Psoas muscle (tissue), 8 donors: ENCODE data around the gene GTSE1. TPM values are rescaled to one million over a fixed set of nuclear protein-coding genes. Genes with fewer than 3 reads are reported as not detected.

Experiments used
- ATAC-seq, 4 donors: fragments of 200-7000 bp; cut with Tn5 transposase; one replicate each; pipeline ENCODE4 v1.9.1; 2020; ENCODE audit warnings: moderate library complexity in 3 of 4, mild to moderate bottlenecking in 2 of 4
- DNase-seq, 2 donors: peaks; one replicate each; pipeline ENCODE4 v3.0.0-alpha.2; 2020
- H3K27ac ChIP-seq: fragments of 200-600 bp; one replicate; pipeline ENCODE4 v1.8.0; 2022
- H3K27me3 ChIP-seq, 3 donors: fragments of 200-600 bp in 1 of 3; one replicate each; pipeline versions ENCODE4 v1.6.1 to v1.8.0; 2013 to 2022; ENCODE audit warnings: low read length in 2 of 3, mild to moderate bottlenecking in 2 of 3, moderate library complexity in 1 of 3; ENCODE audit not compliant: insufficient read depth in 3 of 3
- H3K36me3 ChIP-seq, 2 donors: fragments of 200-600 bp in 1 of 2; one replicate each; pipeline versions ENCODE4 v1.6.1 to v1.8.0; 2013 to 2022; ENCODE audit warnings: low read depth in 1 of 2, mild to moderate bottlenecking in 1 of 2, moderate library complexity in 1 of 2; ENCODE audit not compliant: insufficient read depth in 1 of 2
- H3K4me1 ChIP-seq: fragments of 200-600 bp; one replicate; pipeline ENCODE4 v1.8.0; 2022
- H3K4me3 ChIP-seq: fragments of 200-600 bp; one replicate; pipeline ENCODE4 v1.8.0; 2022; ENCODE audit warnings: mild to moderate bottlenecking
- H3K9me3 ChIP-seq: fragments of 200-600 bp; one replicate; pipeline ENCODE4 v1.8.0; 2022
- CTCF ChIP-seq: fragments of 200-600 bp; IDR thresholded peaks from one replicate; pipeline ENCODE4 v1.8.0; 2022; ENCODE audit warnings: antibody characterized with exemption
- WGBS, 3 donors: extraction: QIAGEN DNeasy Blood & Tissue Kit; methylation state at CpG; one replicate each; pipeline versions ENCODE4 v1.1.6 to v1.1.7; 2013; 5-methylcytosine and 5-hydroxymethylcytosine counted together
- intact Hi-C, 2 donors: fragments of 100-400 bp; cut with DNase I; formaldehyde crosslinking; loops; one replicate each; pipeline versions ENCODE4 v1.11.0 to v1.14.2; 2022
- polyA plus RNA-seq, 3 donors: library from polyadenylated mRNA; stranded (reverse); fragments of 200-250 nt; gene quantifications; one replicate each; pipeline ENCODE4 v1.2.3, GENCODE V29; 2013
- total RNA-seq, 4 donors: library from RNA; stranded (reverse); fragmentation: NEBNext Ultra II Directional in 2 of 4; extraction: Animal tissue kit (Norgen Biotek cat#: 25700) in 2 of 4; gene quantifications; one replicate each; pipeline versions ENCODE4 v1.2.1 to v1.2.4, GENCODE V29; 2021 to 2023
- donor health status: healthy with polysubstance abuse.
- donor health status: DM: no; HTN: no; CAD: no; lungs with moderate emphysema.
- donor health status: Bipolar disorder and iron deficiency.
- donor health status: healthy.
- donor health status: DM: yes; HTN: yes; CAD: no.
- donor health status: DM: no; HTN: no; CAD: no.
- donor health status: DM: no; HTN: no; CAD: no.
- donor health status: DM: yes; HTN: yes; CAD: no.

GTSE1 gene
- total and polyA plus RNA-seq, 7 donors, result 0.04 to 0.47 (median 0.16) TPM; not detected in 1

GRCh38 chr22:46362203-46362933 is 65.7 kb downstream of the GTSE1 start:
- Histone ChIP-seq H3K36me3 (peaks cover 0 to 17% of the 10 kb centered on the region in 2 donors), H3K4me3 (no peak overlapping the region), H3K27ac (no peak overlapping the region), H3K27me3 (peaks cover 0 to 22% (median 0%) of the 10 kb centered on the region in 3 donors), H3K9me3 (no peaks in the 10 kb centered on the region), H3K4me1 (no peaks in the 10 kb centered on the region)
- ATAC-seq (peak in 3 of 4 donors; percentile 19 to 21 (median 20)), DNase-seq (no peak)
- 34 to 40% (median 37%) methylated on average over 25 of the region's 25 CpGs for WGBS, 3 donors
- no peak for TF ChIP-seq CTCF
- intact Hi-C loops, result no loop called here

- Histone ChIP-seq H3K4me3 (no peak overlapping the region), H3K36me3 (peaks cover 0 to 13% of the 10 kb centered on the region in 2 donors), H3K4me1 (no peaks in the 10 kb centered on the region), H3K27me3 (peaks cover 0 to 22% (median 0%) of the 10 kb centered on the region in 3 donors), H3K9me3 (no peaks in the 10 kb centered on the region), H3K27ac (no peak overlapping the region)
- no peak for TF ChIP-seq CTCF
- peak in 1 of 2 donors; percentile 42 for DNase-seq
- ATAC-seq, result no peak
- WGBS, 3 donors, result 77 to 79% (median 79%) methylated on average over 15 of the region's 15 CpGs
- intact Hi-C loops, result no loop called here
Observed at GRCh38 chr22:46362934-46363515, 66.4 kb downstream of the GTSE1 start.

- Histone ChIP-seq H3K4me3 (no peak overlapping the region), H3K9me3 (no peaks in the 10 kb centered on the region), H3K27me3 (peaks cover 0 to 22% (median 0%) of the 10 kb centered on the region in 3 donors), H3K4me1 (no peaks in the 10 kb centered on the region), H3K36me3 (peaks cover 0 to 6% of the 10 kb centered on the region in 2 donors), H3K27ac (no peak overlapping the region)
- TF ChIP-seq CTCF, result no peak
- intact Hi-C loops, result no loop called here
- 77 to 82% (median 80%) methylated on average over 33 to 35 of the region's 35 CpGs for WGBS, 3 donors
- ATAC-seq (no peak), DNase-seq (no peak)
Observed at GRCh38 chr22:46363611-46364321, 67.1 kb downstream of the GTSE1 start.

- no peak for ATAC-seq
- intact Hi-C loops, result loop anchor here in 1 of 2 donors (5.0 kb wide), 1 partner anchor 178 kb away; no protein-coding TSS in a partner anchor
- 61 to 73% (median 65%) methylated on average over 24 to 26 of the region's 26 CpGs for WGBS, 3 donors
Observed at GRCh38 chr22:46364341-46365165, 67.9 kb downstream of the GTSE1 start.

More at GRCh38 chr22:46364341-46365165, 67.9 kb downstream of the GTSE1 start:
- no peaks in the 10 kb centered on the region for H3K9me3 ChIP-seq
- H3K4me3 ChIP-seq, result no peak overlapping the region
- H3K36me3 ChIP-seq, result no peaks in the 10 kb centered on the region
- peaks cover 0 to 22% (median 0%) of the 10 kb centered on the region in 3 donors for H3K27me3 ChIP-seq
- H3K4me1 ChIP-seq, result no peaks in the 10 kb centered on the region
- TF ChIP-seq CTCF, result no peak
- peak in 1 of 2 donors; percentile 46 for DNase-seq
- no peak overlapping the region for H3K27ac ChIP-seq
